Stimulated activated CD4-positive, alpha-beta T cell treated with anti-CD3 and anti-CD28 coated beads, TNF-alpha, amount 100 ng/mL, for 1 hour (primary cell): ENCODE data around the gene TRIM2.

Source experiments
- DNase-seq, 3 donors: peaks; one replicate each; pipeline ENCODE4 v3.0.0-alpha.2; 2020; ENCODE audit warnings: low read depth in 3 of 3, low spot score in 1 of 3

TRIM2 gene

DNA sequence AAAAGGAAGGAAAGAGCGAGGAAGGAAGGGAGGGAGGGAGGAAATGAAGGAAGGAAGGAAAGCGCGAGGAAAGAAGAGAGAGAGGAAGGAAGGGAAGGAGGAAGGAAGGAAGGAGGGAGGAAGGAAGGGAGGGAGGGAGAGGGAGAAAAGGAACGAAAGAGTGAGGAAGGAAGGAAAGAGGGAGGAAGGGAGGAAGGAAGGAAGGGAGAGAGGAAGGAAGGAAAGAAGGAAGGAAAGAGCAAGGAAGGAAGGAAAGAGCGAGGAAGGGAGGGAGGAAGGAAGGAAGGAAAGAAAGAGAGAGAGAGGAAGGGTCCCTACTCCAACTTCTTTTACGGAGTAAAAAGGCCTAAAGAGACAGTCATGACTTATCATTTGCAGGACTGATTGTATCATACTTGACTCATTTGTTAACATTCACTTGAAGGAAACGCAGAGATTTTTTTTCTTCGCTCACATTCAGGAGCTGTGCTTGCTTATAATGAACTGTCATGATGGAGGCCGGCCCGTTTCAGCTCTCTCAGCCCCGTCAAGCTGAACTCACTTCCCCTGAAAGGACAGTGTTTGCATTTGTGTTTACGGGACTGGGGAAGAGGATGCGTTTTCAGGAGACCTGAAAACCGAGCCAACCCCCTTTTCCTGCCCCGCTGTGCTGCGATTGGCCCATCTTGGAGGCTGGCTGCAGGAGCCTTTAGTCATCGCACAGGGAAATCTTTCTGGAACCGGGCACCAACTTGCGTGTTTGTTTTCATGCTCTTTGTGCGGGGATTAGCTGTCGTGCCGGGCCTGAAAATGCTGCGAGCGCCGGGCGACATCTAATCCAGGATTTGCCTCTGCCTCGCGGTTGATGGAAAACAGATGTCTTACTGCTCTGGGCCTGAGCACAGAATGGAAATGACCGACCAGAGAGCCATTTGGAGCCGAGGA lies 17.8 kb downstream of the TRIM2 start:
- DNase-seq, result no peak

DNA sequence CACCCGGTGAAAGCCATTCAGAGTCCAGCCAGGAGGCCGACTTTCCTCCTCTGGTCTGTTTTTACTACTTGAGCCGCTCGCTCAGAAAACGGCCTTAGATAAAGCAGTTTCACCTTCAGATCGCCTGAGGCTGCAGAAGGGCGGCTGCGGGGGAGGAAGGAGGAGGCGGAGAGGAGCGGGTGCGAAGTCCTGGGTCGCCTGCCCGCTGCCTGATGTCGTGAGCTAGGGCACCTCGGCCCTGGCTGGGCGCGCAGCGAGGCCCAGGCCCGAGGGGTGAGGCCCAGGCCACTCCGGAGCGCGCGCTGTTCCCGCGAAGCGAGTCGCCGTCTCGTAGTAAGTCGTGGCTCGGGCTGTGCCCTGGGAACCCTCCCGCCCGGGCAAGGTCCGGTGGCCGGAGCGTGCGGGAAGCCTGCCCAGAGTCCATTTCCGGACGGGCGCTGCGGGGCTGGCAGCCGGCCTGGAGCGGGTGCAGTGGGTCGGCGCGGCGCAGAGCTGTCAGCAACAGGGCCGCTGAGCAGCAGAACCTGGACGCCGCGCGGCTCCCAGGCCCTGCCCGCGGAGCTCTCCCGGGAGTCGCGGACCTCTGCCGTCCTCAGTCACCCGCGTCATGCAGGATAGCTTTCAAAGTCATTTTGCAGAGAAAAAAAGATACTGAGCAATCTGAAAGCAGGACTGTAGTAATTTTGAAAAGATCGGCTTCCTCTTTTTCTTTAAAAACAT lies 18.6 kb downstream of the TRIM2 start:
- DNase-seq, result no peak

DNA sequence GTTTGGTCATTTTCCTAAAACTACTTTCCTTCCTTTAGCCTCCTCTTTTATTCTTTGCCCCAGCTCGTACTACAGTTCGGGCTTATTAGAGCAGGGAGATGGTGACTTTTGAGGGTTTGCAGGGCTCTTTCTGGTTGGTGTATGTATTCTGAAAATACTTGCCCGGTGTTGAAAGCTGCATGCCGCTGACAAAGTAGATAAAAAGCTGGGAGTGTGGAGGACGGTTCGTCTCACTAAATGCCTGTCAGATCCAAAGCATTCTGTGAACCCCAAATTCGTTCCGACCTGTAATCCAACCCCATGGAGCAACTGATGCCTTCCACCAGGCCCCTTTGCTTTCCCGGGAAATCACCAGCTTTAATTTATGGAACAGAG lies 19.2 kb downstream of the TRIM2 start:
- DNase-seq, result no peak

DNA sequence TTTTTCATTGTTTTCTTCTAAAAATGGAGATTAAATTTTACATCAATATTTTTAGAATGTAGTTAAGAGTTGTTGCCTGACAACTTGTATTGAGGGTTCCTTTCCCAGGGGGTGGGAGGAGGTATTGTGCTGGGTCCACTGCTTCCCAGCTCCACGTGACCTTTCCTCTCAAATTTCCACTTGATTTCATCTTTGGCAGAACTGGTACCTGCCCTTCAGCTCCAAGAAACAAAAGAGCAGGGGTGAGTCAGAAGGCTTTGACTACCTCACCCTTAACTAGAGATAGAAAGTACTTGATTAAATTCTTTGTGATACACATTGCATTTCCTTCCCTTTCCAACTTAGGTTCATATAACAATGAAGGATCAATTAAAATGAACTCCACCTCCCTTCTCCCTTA lies 19.7 kb downstream of the TRIM2 start:
- no peak for DNase-seq

- no peak for DNase-seq
These were observed 20.2 kb downstream of the TRIM2 start for GRCh38 chr4:153224474-153224873.

- no peak for DNase-seq
These were observed 23.3 kb downstream of the TRIM2 start for GRCh38 chr4:153227469-153228075.

DNA sequence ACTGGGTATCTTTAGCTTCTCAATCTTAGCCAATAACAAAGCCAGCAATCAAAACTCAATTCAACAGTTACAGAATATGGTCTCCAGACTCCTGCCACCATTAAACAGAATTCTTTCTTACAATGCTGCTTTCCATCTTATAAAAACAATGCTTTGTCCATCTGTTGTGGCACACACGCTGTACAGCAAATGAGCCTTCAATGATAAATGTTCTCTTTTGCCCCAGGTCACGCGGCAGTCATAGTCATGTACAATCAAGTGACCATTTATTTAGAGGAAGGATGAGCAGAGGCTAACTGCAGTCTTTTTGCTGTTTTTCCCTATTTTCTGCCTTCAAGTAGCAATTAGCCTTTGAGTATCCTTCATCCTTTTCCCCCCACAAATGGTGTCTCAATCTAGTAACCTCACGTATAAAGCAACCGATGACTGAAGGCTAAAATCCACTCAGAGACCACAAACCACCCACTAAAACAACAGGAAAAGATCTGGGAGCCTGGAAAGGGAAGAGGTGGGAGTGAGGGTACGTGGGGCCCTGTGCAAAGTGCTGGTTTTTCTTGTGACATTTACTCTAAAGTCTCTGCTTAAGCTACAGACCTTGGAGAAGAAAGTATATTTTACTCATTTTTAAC lies 24.4 kb downstream of the TRIM2 start:
- DNase-seq, result no peak

DNA sequence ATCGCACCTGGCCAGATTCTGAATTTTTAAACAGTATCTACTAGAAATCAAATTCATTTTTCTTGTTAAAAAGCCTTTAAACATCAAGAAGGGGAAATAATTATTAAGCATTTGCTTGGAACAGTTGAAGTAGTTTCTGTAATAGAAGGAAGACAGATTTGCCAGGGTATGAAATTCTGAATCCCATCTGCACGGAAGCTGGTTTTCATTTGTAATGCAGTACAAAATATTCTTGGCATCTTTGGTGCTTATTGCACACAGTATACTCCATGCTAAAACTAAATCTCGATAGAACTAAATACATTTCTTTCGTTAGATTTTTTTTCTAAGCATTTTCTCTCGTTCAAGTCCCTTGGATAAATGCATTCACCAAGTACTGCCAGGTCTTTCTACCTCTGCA lies 25.3 kb downstream of the TRIM2 start:
- no peak for DNase-seq

GRCh38 chr4:153232768-153233167 lies 28.5 kb downstream of the TRIM2 start:
- no peak for DNase-seq

DNA sequence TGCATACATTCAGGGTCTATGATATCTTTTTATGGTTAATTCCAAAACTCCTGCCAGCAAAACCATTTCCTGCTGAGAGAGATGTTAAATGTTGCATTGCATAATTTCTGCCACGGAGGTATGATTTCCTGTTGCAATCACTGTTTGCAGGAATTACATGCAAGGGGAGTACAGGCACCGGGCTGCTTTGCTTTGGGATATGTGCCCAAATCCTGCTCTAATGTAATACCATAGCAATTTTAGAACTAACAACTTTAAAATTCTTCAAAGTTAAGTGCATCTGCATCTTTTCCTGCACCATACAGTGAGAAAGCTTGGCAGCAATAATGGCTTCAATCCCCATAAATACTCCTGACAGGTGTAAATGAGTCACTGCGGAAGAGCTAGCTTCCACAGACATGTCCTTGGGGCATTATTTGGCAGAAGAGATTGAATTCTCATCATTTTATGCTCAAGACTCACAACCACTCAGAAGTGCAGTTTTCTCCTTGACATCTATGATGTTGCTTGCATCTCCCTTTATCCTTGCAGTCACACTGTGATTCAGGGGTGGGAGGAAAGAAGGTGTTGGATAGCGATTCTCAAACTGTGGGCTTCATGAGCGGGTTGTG lies 29.6 kb downstream of the TRIM2 start:
- DNase-seq, result no peak

DNA sequence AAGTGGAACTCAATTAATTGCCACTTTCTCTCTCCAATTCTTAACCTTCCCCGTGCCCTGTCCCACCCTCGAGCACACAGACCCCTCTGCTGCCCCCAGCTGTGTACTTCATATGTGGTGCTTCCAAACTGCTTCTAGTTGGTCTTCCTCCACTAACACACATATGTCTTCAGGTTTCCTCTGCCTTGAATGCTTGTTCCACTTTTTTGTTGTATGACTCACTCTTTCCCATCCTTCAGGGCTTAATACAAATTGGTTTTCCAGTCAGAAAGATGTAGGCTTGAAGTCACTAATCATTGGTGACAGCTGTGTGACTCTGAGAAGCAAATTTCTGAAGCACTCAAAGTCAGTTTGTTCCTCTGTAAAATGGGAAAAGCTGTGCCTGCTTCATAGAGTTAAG lies 30.6 kb downstream of the TRIM2 start:
- DNase-seq, result no peak

DNA sequence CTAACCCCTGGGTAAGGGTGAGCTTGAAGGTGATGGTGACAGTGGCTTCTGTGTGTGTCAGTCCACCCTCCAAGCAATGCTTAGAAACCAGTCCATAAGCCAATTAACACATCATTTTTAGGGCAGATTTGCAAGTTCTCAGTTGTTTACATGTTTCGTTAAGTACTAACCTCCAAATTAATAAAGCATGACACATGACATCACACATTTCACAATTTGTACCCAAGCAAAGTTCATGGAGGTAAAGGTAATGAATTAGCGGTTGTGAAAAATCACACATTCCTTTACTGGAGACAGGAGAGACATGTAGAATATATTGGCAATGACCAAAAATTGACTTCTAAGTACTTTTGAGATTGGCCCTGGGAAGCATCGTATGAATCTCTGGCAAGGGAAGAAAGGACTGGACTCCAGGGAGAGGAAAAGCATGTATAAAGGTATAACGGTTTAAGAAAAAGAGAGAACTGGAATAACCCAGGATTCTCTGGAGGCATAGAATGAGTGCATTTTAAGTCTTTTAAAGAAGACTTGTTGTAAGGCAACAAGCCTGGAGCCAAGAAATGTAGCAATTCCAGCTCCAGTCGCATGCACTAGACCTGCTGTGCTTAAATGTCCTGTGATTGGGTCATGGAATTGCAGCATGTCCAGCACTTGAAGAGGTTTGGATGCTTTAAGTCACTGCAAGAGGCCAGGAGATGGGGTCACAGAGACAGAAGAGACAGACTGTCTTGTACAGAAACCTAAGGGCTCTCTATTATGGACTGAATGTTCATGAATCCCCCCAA lies 34.1 kb downstream of the TRIM2 start:
- no peak for DNase-seq

GRCh38 chr4:153239409-153239808 lies 35.2 kb downstream of the TRIM2 start:
- DNase-seq, result no peak

- no peak for DNase-seq
These were observed 37.1 kb downstream of the TRIM2 start for GRCh38 chr4:153241295-153241694.

- no peak for DNase-seq
These were observed 38.0 kb downstream of the TRIM2 start for GRCh38 chr4:153241970-153242838.

DNA sequence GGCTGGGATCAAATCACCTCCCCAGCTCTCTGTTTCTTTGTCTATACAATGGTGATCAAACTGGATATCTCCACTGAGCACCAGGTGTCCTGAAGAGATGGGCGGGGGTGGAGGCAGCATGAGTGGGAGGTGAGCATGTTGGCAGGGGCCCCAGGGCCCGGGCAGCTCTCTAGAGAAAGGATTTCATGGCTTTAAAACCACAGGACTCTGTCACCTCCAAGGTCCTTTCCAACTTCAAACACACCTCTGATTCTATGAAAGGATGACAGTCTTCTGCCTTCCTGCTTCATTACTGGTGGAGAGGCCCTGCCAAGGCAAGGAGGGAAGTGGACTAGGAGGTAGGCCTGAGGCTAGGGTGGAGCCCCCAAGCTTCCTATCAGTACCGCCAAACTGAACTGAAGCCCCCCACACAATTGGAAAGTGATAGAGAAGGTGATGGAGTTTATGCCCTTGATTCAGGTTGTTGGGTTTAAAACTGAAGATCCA lies 38.6 kb downstream of the TRIM2 start:
- no peak for DNase-seq

GRCh38 chr4:153243468-153243867 lies 39.2 kb downstream of the TRIM2 start:
- DNase-seq, result no peak

GRCh38 chr4:153244969-153245368 lies 40.7 kb downstream of the TRIM2 start:
- no peak for DNase-seq

GRCh38 chr4:153245775-153246174 lies 41.5 kb downstream of the TRIM2 start:
- no peak for DNase-seq
